ENCODE results near the gene FTHL17. TPM values are rescaled to one million over a fixed set of nuclear protein-coding genes. Genes with fewer than 3 reads are reported as not detected.

Gene FTHL17
- total and polyA plus RNA-seq, 2 experiments from 2014 or later = not detected

DNA sequence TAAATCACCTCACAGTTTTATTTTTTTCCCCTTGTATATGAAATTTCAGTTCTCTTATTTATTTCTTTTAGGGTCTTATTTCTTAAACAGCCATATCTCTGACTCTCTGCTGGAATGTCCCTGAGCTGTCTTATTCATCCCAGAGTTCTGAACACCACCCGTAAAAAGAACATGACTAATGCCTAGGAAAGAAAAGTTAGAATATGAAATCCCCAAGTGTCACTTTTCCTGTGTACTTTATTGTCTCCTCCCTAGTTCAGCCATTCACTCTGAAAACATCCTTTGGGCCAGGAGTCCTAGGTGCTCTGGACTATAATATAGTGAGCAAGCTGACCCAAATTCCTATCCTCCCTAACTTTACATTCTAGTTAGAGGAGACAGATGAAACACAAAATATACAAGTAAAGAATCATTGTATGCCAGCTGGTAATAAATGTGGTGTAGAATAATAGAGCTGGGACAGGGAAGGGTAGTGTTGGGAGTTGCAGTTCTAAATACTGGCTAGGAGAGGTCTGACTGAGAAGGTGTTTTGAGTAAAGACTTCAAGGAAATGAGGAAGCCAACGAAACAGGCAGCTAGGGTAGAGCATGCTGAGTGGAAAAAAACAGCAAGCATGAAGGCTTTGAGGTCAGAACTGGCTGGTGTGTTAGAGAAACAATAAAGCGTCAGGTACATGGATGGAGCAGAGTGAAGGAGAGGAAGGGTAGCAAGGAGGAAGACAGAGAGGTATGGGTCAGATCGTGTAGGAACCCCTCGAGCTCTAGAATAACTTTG is 40.6 kb upstream of the FTHL17 start:
- Histone ChIP-seq H3K27me3 (no peaks in the 10 kb centered on the region), H3K4me1 (ENCODE audit: insufficient read depth) (no peaks in the 10 kb centered on the region), H3K9me2 (replicated peaks; ENCODE audit: insufficient read depth) (no peaks in the 10 kb centered on the region), H2AFZ (no peak overlapping the region), H3K4me2 (no peak overlapping the region), H3K36me3 (replicated peaks; ENCODE audit: insufficient read depth, low read depth) (no peaks in the 10 kb centered on the region), H4K20me1 (ENCODE audit: insufficient read depth, poor library complexity, severe bottlenecking) (no peaks in the 10 kb centered on the region), H3K4me3 (no peak overlapping the region), H3K27ac (no peak overlapping the region), H3K9me3 (ENCODE audit: low read depth) (no peaks in the 10 kb centered on the region), H3K79me2 (no peaks in the 10 kb centered on the region)
- WGBS (ENCODE audit: low lambda C conversion rate, missing lambda C conversion rate) = 76% methylated on average over 5 of the region's 5 CpGs
- DNase-seq (ENCODE audit: low spot score) = no peak
- TF ChIP-seq, protein P1, sequence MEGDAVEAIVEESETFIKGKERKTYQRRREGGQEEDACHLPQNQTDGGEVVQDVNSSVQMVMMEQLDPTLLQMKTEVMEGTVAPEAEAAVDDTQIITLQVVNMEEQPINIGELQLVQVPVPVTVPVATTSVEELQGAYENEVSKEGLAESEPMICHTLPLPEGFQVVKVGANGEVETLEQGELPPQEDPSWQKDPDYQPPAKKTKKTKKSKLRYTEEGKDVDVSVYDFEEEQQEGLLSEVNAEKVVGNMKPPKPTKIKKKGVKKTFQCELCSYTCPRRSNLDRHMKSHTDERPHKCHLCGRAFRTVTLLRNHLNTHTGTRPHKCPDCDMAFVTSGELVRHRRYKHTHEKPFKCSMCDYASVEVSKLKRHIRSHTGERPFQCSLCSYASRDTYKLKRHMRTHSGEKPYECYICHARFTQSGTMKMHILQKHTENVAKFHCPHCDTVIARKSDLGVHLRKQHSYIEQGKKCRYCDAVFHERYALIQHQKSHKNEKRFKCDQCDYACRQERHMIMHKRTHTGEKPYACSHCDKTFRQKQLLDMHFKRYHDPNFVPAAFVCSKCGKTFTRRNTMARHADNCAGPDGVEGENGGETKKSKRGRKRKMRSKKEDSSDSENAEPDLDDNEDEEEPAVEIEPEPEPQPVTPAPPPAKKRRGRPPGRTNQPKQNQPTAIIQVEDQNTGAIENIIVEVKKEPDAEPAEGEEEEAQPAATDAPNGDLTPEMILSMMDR (IDR thresholded peaks at IDR 0.05; ENCODE audit: poor library complexity) = no peak
- no peak for TF ChIP-seq EZH2phosphoT487 (IDR thresholded peaks at IDR 0.05; ENCODE audit: low read depth, severe bottlenecking, unreplicated experiment)

DNA sequence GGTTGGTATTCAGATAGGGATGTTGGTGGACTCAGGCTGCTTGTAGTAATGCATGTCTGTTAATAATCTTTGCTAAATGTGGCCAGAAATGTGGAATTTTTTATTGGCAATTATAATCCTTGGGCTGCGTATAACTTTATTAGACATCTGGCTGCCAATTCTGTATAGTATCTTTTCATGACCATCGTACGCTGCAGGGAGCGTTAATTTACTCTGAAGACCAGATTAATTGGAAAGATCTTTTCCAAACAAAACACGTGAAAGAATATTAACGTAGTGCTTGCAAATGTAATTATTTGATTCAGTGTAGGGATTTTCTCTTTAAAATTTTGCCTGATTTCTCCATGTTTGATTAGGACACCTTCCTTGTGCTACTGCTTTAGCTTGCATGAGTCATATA is 38.8 kb upstream of the FTHL17 start:
- no peaks in the 10 kb centered on the region for H3K9me3 ChIP-seq (ENCODE audit: low read depth)
- no peaks in the 10 kb centered on the region for H3K36me3 ChIP-seq (replicated peaks; ENCODE audit: insufficient read depth, low read depth)
- H3K4me2 ChIP-seq = no peak overlapping the region
- no peaks in the 10 kb centered on the region for H3K79me2 ChIP-seq
- DNase-seq (ENCODE audit: low spot score) = no peak
- H2AFZ ChIP-seq = no peak overlapping the region
- H3K4me1 ChIP-seq (ENCODE audit: insufficient read depth) = no peaks in the 10 kb centered on the region
- H3K9me2 ChIP-seq (replicated peaks; ENCODE audit: insufficient read depth) = no peaks in the 10 kb centered on the region
- no peak overlapping the region for H3K4me3 ChIP-seq
- no peak for TF ChIP-seq EZH2phosphoT487 (IDR thresholded peaks at IDR 0.05; ENCODE audit: low read depth, severe bottlenecking, unreplicated experiment)
- TF ChIP-seq, protein P1 (IDR thresholded peaks at IDR 0.05; ENCODE audit: poor library complexity) = no peak
- no peak for TF ChIP-seq EZH2 (IDR thresholded peaks at IDR 0.05; ENCODE audit: borderline replicate concordance)
- WGBS (ENCODE audit: low lambda C conversion rate, missing lambda C conversion rate) = 78% methylated on average over 6 of the region's 6 CpGs
- H4K20me1 ChIP-seq (ENCODE audit: insufficient read depth, poor library complexity, severe bottlenecking) = no peaks in the 10 kb centered on the region
- no peak overlapping the region for H3K27ac ChIP-seq
- no peaks in the 10 kb centered on the region for H3K27me3 ChIP-seq

- 85% methylated on average over 2 of the region's 2 CpGs for WGBS (ENCODE audit: low lambda C conversion rate, missing lambda C conversion rate)
- H4K20me1 ChIP-seq (ENCODE audit: insufficient read depth, poor library complexity, severe bottlenecking) = no peaks in the 10 kb centered on the region
- no peak for TF ChIP-seq EZH2 (IDR thresholded peaks at IDR 0.05; ENCODE audit: borderline replicate concordance)
- TF ChIP-seq, protein P1 (IDR thresholded peaks at IDR 0.05; ENCODE audit: poor library complexity) = no peak
- no peak for TF ChIP-seq EZH2phosphoT487 (IDR thresholded peaks at IDR 0.05; ENCODE audit: low read depth, severe bottlenecking, unreplicated experiment)
- no peak overlapping the region for H3K4me3 ChIP-seq
- no peak overlapping the region for H3K4me2 ChIP-seq
- no peaks in the 10 kb centered on the region for H3K4me1 ChIP-seq (ENCODE audit: insufficient read depth)
- H3K9me3 ChIP-seq (ENCODE audit: low read depth) = no peaks in the 10 kb centered on the region
- no peaks in the 10 kb centered on the region for H3K9me2 ChIP-seq (replicated peaks; ENCODE audit: insufficient read depth)
- H2AFZ ChIP-seq = no peak overlapping the region
- no peaks in the 10 kb centered on the region for H3K27me3 ChIP-seq
- no peak for DNase-seq (ENCODE audit: low spot score)
- no peaks in the 10 kb centered on the region for H3K36me3 ChIP-seq (replicated peaks; ENCODE audit: insufficient read depth, low read depth)
- H3K79me2 ChIP-seq = no peaks in the 10 kb centered on the region
- no peak overlapping the region for H3K27ac ChIP-seq
Measured at GRCh38 chrX:31099536-31100090, 27.8 kb upstream of the FTHL17 start.
